Naive thymus-derived CD4-positive, alpha-beta T cell (primary cell): Measurements from ENCODE around the gene MED12L. TPM values are rescaled to one million over a fixed set of nuclear protein-coding genes. Genes with fewer than 3 reads are reported as not detected.
"Not testable (repeated sequence)": the region's sequence is repeated elsewhere in the genome, so short reads cannot be mapped to it uniquely, and the experiment has no call there.

Source experiments
- ATAC-seq: fragments of 150-1000 bp; cut with Tn5 transposase; 2 replicates; pipeline ENCODE4 v1.10.0; 2021; ENCODE audit warnings: mild to moderate bottlenecking, moderate library complexity
- CTCF ChIA-PET: fragments of 350-600 bp; sonication (Branson Sonifier 250); formaldehyde crosslinking; loops from one replicate; lab custom pipeline; 2021; ENCODE audit warnings: antibody characterized with exemption; lab: Charles Lee
- POLR2A ChIA-PET: fragments of 350-600 bp; sonication (Branson Sonifier 250); formaldehyde crosslinking; loops from one replicate; lab custom pipeline; 2021; ENCODE audit warnings: antibody characterized with exemption, inconsistent platforms; lab: Charles Lee
- DNase-seq, 9 donors: peaks; one replicate each; pipeline versions ENCODE4 v3.0.0 to v3.0.0-alpha.2; 2020 to 2022; ENCODE audit warnings: mixed read lengths in 1 of 9
- H3K27ac ChIP-seq: one replicate; pipeline ENCODE4 v1.7.0; 2013; ENCODE audit warnings: mild to moderate bottlenecking, low read depth, low read length, moderate library complexity
- H3K27me3 ChIP-seq, 2 donors: one replicate each; pipeline ENCODE4 v1.7.0; 2013; ENCODE audit warnings: low read length in 2 of 2, mild to moderate bottlenecking in 2 of 2, moderate library complexity in 2 of 2; ENCODE audit not compliant: control insufficient read depth in 2 of 2, insufficient read depth in 2 of 2
- H3K36me3 ChIP-seq, 3 experiments: 1 replicate in 2 of 3; 2 replicates in 1 of 3; pipeline ENCODE4 v1.7.0; 2013; ENCODE audit warnings: low read length in 3 of 3, mild to moderate bottlenecking in 3 of 3, moderate library complexity in 1 of 3; ENCODE audit not compliant: insufficient read depth in 3 of 3, control insufficient read depth in 2 of 3
- H3K4me1 ChIP-seq, 2 donors: one replicate each; pipeline ENCODE4 v1.7.0; 2013; ENCODE audit warnings: low read length in 2 of 2, mild to moderate bottlenecking in 2 of 2, moderate library complexity in 1 of 2; ENCODE audit not compliant: control insufficient read depth in 2 of 2, insufficient read depth in 2 of 2
- H3K4me3 ChIP-seq: 2 replicates; pipeline ENCODE4 v1.7.0; 2013; ENCODE audit warnings: mild to moderate bottlenecking, low read length
- H3K9me3 ChIP-seq, 3 experiments: 1 replicate in 2 of 3; 2 replicates in 1 of 3; pipeline ENCODE4 v1.7.0; 2013; ENCODE audit warnings: low read length in 3 of 3; ENCODE audit not compliant: control insufficient read depth in 2 of 3
- H3K27ac Mint-ChIP-seq, 9 donors: one replicate each; pipeline ENCODE4 v1.8.0; 2020 to 2022; ENCODE audit warnings: mixed read lengths in 9 of 9, mild to moderate bottlenecking in 8 of 9, moderate library complexity in 5 of 9, inconsistent platforms in 2 of 9
- H3K27me3 Mint-ChIP-seq, 5 donors: one replicate each; pipeline ENCODE4 v1.8.0; 2021 to 2022; ENCODE audit warnings: mixed read lengths in 5 of 5, mild to moderate bottlenecking in 1 of 5
- H3K36me3 Mint-ChIP-seq, 5 donors: one replicate each; pipeline ENCODE4 v1.8.0; 2020 to 2022; ENCODE audit warnings: mixed read lengths in 5 of 5, mild to moderate bottlenecking in 3 of 5, inconsistent platforms in 1 of 5
- H3K4me1 Mint-ChIP-seq, 7 donors: one replicate each; pipeline ENCODE4 v1.8.0; 2020 to 2022; ENCODE audit warnings: mixed read lengths in 7 of 7, mild to moderate bottlenecking in 3 of 7, inconsistent platforms in 1 of 7
- H3K4me3 Mint-ChIP-seq, 10 donors: one replicate each; pipeline ENCODE4 v1.8.0; 2020 to 2022; ENCODE audit warnings: mild to moderate bottlenecking in 10 of 10, mixed read lengths in 10 of 10, moderate library complexity in 6 of 10, inconsistent platforms in 2 of 10
- H3K9me3 Mint-ChIP-seq, 11 donors: one replicate each; pipeline ENCODE4 v1.8.0; 2020 to 2022; ENCODE audit warnings: mixed read lengths in 11 of 11, mild to moderate bottlenecking in 4 of 11, inconsistent platforms in 1 of 11, moderate library complexity in 1 of 11
- intact Hi-C, 2 donors: fragments of 100-400 bp; cut with micrococcal nuclease; formaldehyde crosslinking; loops; one replicate each; pipeline ENCODE4 v1.15.1; 2023
- polyA plus RNA-seq, 2 donors: library from polyadenylated mRNA; unstranded; fragments of 300-500 nt; fragmentation: Illumina TruSeq; gene quantifications; one replicate each; pipeline ENCODE4 v1.2.3, GENCODE V29; 2021
- total RNA-seq, 6 experiments: library from RNA in 5 of 6; stranded (reverse) in 5 of 6; gene quantifications; 1 replicate in 5 of 6; 2 replicates in 1 of 6; pipeline ENCODE4 v1.2.3 and lab custom pipeline; 2021 to 2026

MED12L gene
- total and polyA plus RNA-seq, 7 experiments from 2014 or later = 0.32 to 4.9 (median 0.68) TPM; not detected in 2

GRCh38 chr3:151387842-151388241, 302.4 kb downstream of the MED12L start:
- Mint-ChIP-seq H3K27me3 (peaks cover 0 to 14% (median 4%) of the 10 kb centered on the region in 5 donors), H3K27ac (no peak overlapping the region), H3K4me3 (no peak overlapping the region), H3K4me1 (peaks cover 0 to 15% (median 6%) of the 10 kb centered on the region in 7 donors), H3K9me3 (peaks cover 0 to under 1% (median 0%) of the 10 kb centered on the region in 11 donors), H3K36me3 (no peaks in the 10 kb centered on the region)
- ATAC-seq = peak; percentile 12
- DNase-seq = no peak
- Histone ChIP-seq H3K27me3 (peaks cover 0 to 7% of the 10 kb centered on the region in 2 donors), H3K36me3 (no peaks in the 10 kb centered on the region), H3K4me1 (no peaks in the 10 kb centered on the region), H3K27ac (no peak overlapping the region), H3K4me3 (no peak overlapping the region), H3K9me3 (no peaks in the 10 kb centered on the region)
- intact Hi-C loops = no loop called here
- CTCF ChIA-PET = no interaction called here
- POLR2A ChIA-PET = no interaction called here

- ChIA-PET CTCF (no interaction called here), POLR2A (no interaction called here)
- no peak overlapping the region for H3K4me3 Mint-ChIP-seq
- intact Hi-C loops = no loop called here
- Histone ChIP-seq H3K9me3 (no peaks in the 10 kb centered on the region), H3K4me1 (no peaks in the 10 kb centered on the region), H3K27me3 (peaks cover 0 to 7% of the 10 kb centered on the region in 2 donors), H3K36me3 (no peaks in the 10 kb centered on the region), H3K27ac (no peak overlapping the region), H3K4me3 (no peak overlapping the region)
- no peak overlapping the region for H3K27ac Mint-ChIP-seq
- peaks cover 0 to 2% (median 0%) of the 10 kb centered on the region in 11 donors for H3K9me3 Mint-ChIP-seq
- H3K27me3 Mint-ChIP-seq = peaks cover 0 to 14% (median 5%) of the 10 kb centered on the region in 5 donors
- H3K4me1 Mint-ChIP-seq = peaks cover 0 to 6% (median 0%) of the 10 kb centered on the region in 7 donors
- no peaks in the 10 kb centered on the region for H3K36me3 Mint-ChIP-seq
- no peak for DNase-seq
- ATAC-seq = no peak
Observed at GRCh38 chr3:151391720-151392119, 306.3 kb downstream of the MED12L start.

- H3K27me3 Mint-ChIP-seq = peaks cover 0 to 14% (median 5%) of the 10 kb centered on the region in 5 donors
- H3K36me3 Mint-ChIP-seq, H3K36me3 ChIP-seq, H3K4me1 Mint-ChIP-seq, ATAC-seq, H3K27me3 ChIP-seq, H3K27ac Mint-ChIP-seq, H3K27ac ChIP-seq, H3K4me1 ChIP-seq, POLR2A ChIA-PET, H3K4me3 Mint-ChIP-seq, H3K9me3 ChIP-seq, H3K4me3 ChIP-seq, H3K9me3 Mint-ChIP-seq, CTCF ChIA-PET, intact Hi-C loops, DNase-seq: not testable (repeated sequence)
Observed at GRCh38 chr3:151392191-151392590, 306.7 kb downstream of the MED12L start.

- no peaks in the 10 kb centered on the region for H3K36me3 Mint-ChIP-seq
- H3K9me3 Mint-ChIP-seq = peaks cover 0 to 2% (median 0%) of the 10 kb centered on the region in 11 donors
- no peaks in the 10 kb centered on the region for H3K4me1 ChIP-seq
- ChIA-PET CTCF (no interaction called here), POLR2A (no interaction called here)
- ATAC-seq (no peak), DNase-seq (no peak)
- no peak overlapping the region for H3K27ac Mint-ChIP-seq
- H3K4me1 Mint-ChIP-seq = no peaks in the 10 kb centered on the region
- peaks cover 0 to 14% (median 5%) of the 10 kb centered on the region in 5 donors for H3K27me3 Mint-ChIP-seq
- H3K9me3 ChIP-seq = no peaks in the 10 kb centered on the region
- H3K4me3 ChIP-seq = no peak overlapping the region
- no peak overlapping the region for H3K27ac ChIP-seq
- H3K4me3 Mint-ChIP-seq = no peak overlapping the region
- intact Hi-C loops = no loop called here
- H3K36me3 ChIP-seq = no peaks in the 10 kb centered on the region
- peaks cover 0 to 7% of the 10 kb centered on the region in 2 donors for H3K27me3 ChIP-seq
Observed at GRCh38 chr3:151393146-151393830, 307.8 kb downstream of the MED12L start.

GRCh38 chr3:151393941-151394340, 308.5 kb downstream of the MED12L start:
- ChIA-PET POLR2A (no interaction called here), CTCF (no interaction called here)
- intact Hi-C loops = no loop called here
- ATAC-seq (no peak), DNase-seq (no peak)
- Mint-ChIP-seq H3K36me3 (no peaks in the 10 kb centered on the region), H3K27ac (no peak overlapping the region), H3K27me3 (peaks cover 0 to 14% (median 5%) of the 10 kb centered on the region in 5 donors), H3K9me3 (peaks cover 0 to 2% (median 0%) of the 10 kb centered on the region in 11 donors), H3K4me1 (no peaks in the 10 kb centered on the region), H3K4me3 (no peak overlapping the region)
- H3K27me3 ChIP-seq = peaks cover 0 to 7% of the 10 kb centered on the region in 2 donors
- H3K4me3 ChIP-seq = no peak overlapping the region
- no peaks in the 10 kb centered on the region for H3K36me3 ChIP-seq
- H3K27ac ChIP-seq = no peak overlapping the region
- H3K4me1 ChIP-seq = no peaks in the 10 kb centered on the region
- no peaks in the 10 kb centered on the region for H3K9me3 ChIP-seq

GRCh38 chr3:151394611-151395010, 309.1 kb downstream of the MED12L start:
- intact Hi-C loops = no loop called here
- no peaks in the 10 kb centered on the region for H3K4me1 ChIP-seq

GRCh38 chr3:151395806-151396205, 310.3 kb downstream of the MED12L start:
- H3K27me3 ChIP-seq = peaks cover 0 to 6% of the 10 kb centered on the region in 2 donors
- Mint-ChIP-seq H3K36me3 (no peaks in the 10 kb centered on the region), H3K4me1 (no peaks in the 10 kb centered on the region), H3K9me3 (peaks cover 0 to 2% (median 0%) of the 10 kb centered on the region in 11 donors), H3K27ac (no peak overlapping the region), H3K27me3 (peaks cover 0 to 14% (median 5%) of the 10 kb centered on the region in 5 donors), H3K4me3 (no peak overlapping the region)
- ChIA-PET CTCF (no interaction called here), POLR2A (no interaction called here)
- no peak for DNase-seq
- H3K4me3 ChIP-seq = no peak overlapping the region
- no peaks in the 10 kb centered on the region for H3K4me1 ChIP-seq
- ATAC-seq = peak; percentile 56
- H3K9me3 ChIP-seq = no peaks in the 10 kb centered on the region
- H3K36me3 ChIP-seq = no peaks in the 10 kb centered on the region
- H3K27ac ChIP-seq = no peak overlapping the region
- intact Hi-C loops = no loop called here

More at GRCh38 chr3:151394611-151395010, 309.1 kb downstream of the MED12L start:
- Mint-ChIP-seq H3K9me3 (peaks cover 0 to 2% (median 0%) of the 10 kb centered on the region in 11 donors), H3K4me3 (no peak overlapping the region), H3K27ac (no peak overlapping the region), H3K27me3 (peaks cover 0 to 11% (median 5%) of the 10 kb centered on the region in 5 donors), H3K4me1 (no peaks in the 10 kb centered on the region), H3K36me3 (no peaks in the 10 kb centered on the region)
- no peak overlapping the region for H3K27ac ChIP-seq
- no peaks in the 10 kb centered on the region for H3K9me3 ChIP-seq
- H3K4me3 ChIP-seq = no peak overlapping the region
- CTCF ChIA-PET = no interaction called here
- DNase-seq = no peak
- ATAC-seq = no peak
- peaks cover 0 to 7% of the 10 kb centered on the region in 2 donors for H3K27me3 ChIP-seq
- POLR2A ChIA-PET = no interaction called here
- H3K36me3 ChIP-seq = no peaks in the 10 kb centered on the region
